RCC 7860 (cell line): ENCODE results near the gene ASTN1.
A peak's percentile ranks its signal among the peaks of the same experiment; 100 is the strongest.

ENCODE experiments used
- DNase-seq: peaks from one replicate; pipeline ENCODE4 v3.0.0-alpha.2; 2015; ENCODE audit warnings: low spot score
- FAIRE-seq: peaks from 2 replicates; lab custom pipeline; 2012; peaks lifted over from hg19 to GRCh38; lab: Jason Lieb, UNC

ASTN1 gene

GRCh38 chr1:177164380-177165068 lies at the start of gene ASTN1:
Gene ASTN1, minus strand, starts transcription at chr1:177164712. Its CDS starts 36 bp downstream, at chr1:177164676.
- FAIRE-seq: no peak
- DNase-seq: no peak

- FAIRE-seq (no peak), DNase-seq (no peak)
Observed at GRCh38 chr1:177211231-177211630, 46.7 kb upstream of the ASTN1 start.

GRCh38 chr1:177210071-177210470 lies 45.6 kb upstream of the ASTN1 start:
- DNase-seq (no peak), FAIRE-seq (no peak)

GRCh38 chr1:177209357-177209756 lies 44.8 kb upstream of the ASTN1 start:
- DNase-seq (peak; percentile 76), FAIRE-seq (peak; percentile 75)

GRCh38 chr1:177208920-177209319 lies 44.4 kb upstream of the ASTN1 start:
- DNase-seq: no peak
- no peak for FAIRE-seq

- no peak for DNase-seq
- no peak for FAIRE-seq
Observed at GRCh38 chr1:177206831-177207355, 42.4 kb upstream of the ASTN1 start.

GRCh38 chr1:177200290-177200689 lies 35.8 kb upstream of the ASTN1 start:
- no peak for DNase-seq
- FAIRE-seq: no peak

- DNase-seq (no peak), FAIRE-seq (no peak)
Observed at GRCh38 chr1:177198243-177198642, 33.7 kb upstream of the ASTN1 start.

GRCh38 chr1:177190308-177190970 lies 25.9 kb upstream of the ASTN1 start:
- FAIRE-seq (no peak), DNase-seq (peak; percentile 12)

GRCh38 chr1:177186639-177187038 lies 22.1 kb upstream of the ASTN1 start:
- no peak for DNase-seq
- no peak for FAIRE-seq

- FAIRE-seq (no peak), DNase-seq (no peak)
Observed at GRCh38 chr1:177185209-177185608, 20.7 kb upstream of the ASTN1 start.

- no peak for DNase-seq
- no peak for FAIRE-seq
Observed at GRCh38 chr1:177183836-177184235, 19.3 kb upstream of the ASTN1 start.

GRCh38 chr1:177181631-177182291 lies 17.2 kb upstream of the ASTN1 start:
- DNase-seq (peak; percentile 4), FAIRE-seq (no peak)

- no peak for DNase-seq
- FAIRE-seq: no peak
Observed at GRCh38 chr1:177181280-177181630, 16.7 kb upstream of the ASTN1 start.

- DNase-seq (no peak), FAIRE-seq (no peak)
Observed at GRCh38 chr1:177174921-177175634, 10.6 kb upstream of the ASTN1 start.

- FAIRE-seq: no peak
- no peak for DNase-seq
Observed at GRCh38 chr1:177173976-177174375, 9.5 kb upstream of the ASTN1 start.

GRCh38 chr1:177172866-177173265 lies 8.4 kb upstream of the ASTN1 start:
- DNase-seq (no peak), FAIRE-seq (no peak)

- DNase-seq: no peak
- FAIRE-seq: no peak
Observed at GRCh38 chr1:177172272-177172671, 7.8 kb upstream of the ASTN1 start.

GRCh38 chr1:177171536-177172123 lies 7.1 kb upstream of the ASTN1 start:
- DNase-seq (no peak), FAIRE-seq (no peak)

- FAIRE-seq (no peak), DNase-seq (no peak)
Observed at GRCh38 chr1:177170756-177171535, 6.4 kb upstream of the ASTN1 start, which contains the start of gene BRINP2. Gene BRINP2, plus strand, starts transcription at chr1:177170958. Its CDS starts 58,919 bp downstream, at chr1:177229877.
